Endothelial cell of hepatic sinusoid (primary cell): ENCODE data around the gene NGFR.

Experiments
- in situ Hi-C: cut with HindIII; loops from 2 replicates; pipeline ENCODE4 v1.10.0; 2017; ENCODE audit warnings: low sequenced_read_pairs

Gene NGFR

GRCh38 chr17:49494986-49495841 is at the start of gene NGFR:
Gene NGFR, plus strand, starts transcription at chr17:49495293. Its CDS starts 125 bp downstream, at chr17:49495418.
- in situ Hi-C loops, result no loop called here

GRCh38 chr17:49445591-49445990 is 49.5 kb upstream of the NGFR start:
- in situ Hi-C loops, result no loop called here

- in situ Hi-C loops, result no loop called here
Observed at GRCh38 chr17:49447628-49448302, 47.3 kb upstream of the NGFR start.

- in situ Hi-C loops, result no loop called here
Observed at GRCh38 chr17:49450181-49450580, 44.9 kb upstream of the NGFR start.

GRCh38 chr17:49450735-49451134 is 44.4 kb upstream of the NGFR start:
- in situ Hi-C loops, result no loop called here

- in situ Hi-C loops, result no loop called here
Observed at GRCh38 chr17:49452201-49452600, 42.9 kb upstream of the NGFR start.

GRCh38 chr17:49452661-49453060 is 42.4 kb upstream of the NGFR start:
- in situ Hi-C loops, result no loop called here

- in situ Hi-C loops, result no loop called here
Observed at GRCh38 chr17:49454050-49454449, 41.0 kb upstream of the NGFR start.

GRCh38 chr17:49455272-49455861 is 39.7 kb upstream of the NGFR start:
- in situ Hi-C loops, result no loop called here

- in situ Hi-C loops, result no loop called here
Observed at GRCh38 chr17:49456183-49456965, 38.7 kb upstream of the NGFR start.

GRCh38 chr17:49457564-49458535 is 37.2 kb upstream of the NGFR start:
- in situ Hi-C loops, result no loop called here

- in situ Hi-C loops, result no loop called here
Observed at GRCh38 chr17:49459401-49459984, 35.6 kb upstream of the NGFR start.

- in situ Hi-C loops, result no loop called here
Observed at GRCh38 chr17:49460401-49460800, 34.7 kb upstream of the NGFR start.

GRCh38 chr17:49461580-49461979 is 33.5 kb upstream of the NGFR start:
- in situ Hi-C loops, result no loop called here

GRCh38 chr17:49464049-49464448 is 31.0 kb upstream of the NGFR start:
- in situ Hi-C loops, result no loop called here

- in situ Hi-C loops, result no loop called here
Observed at GRCh38 chr17:49465331-49465903, 29.7 kb upstream of the NGFR start.

- in situ Hi-C loops, result no loop called here
Observed at GRCh38 chr17:49466436-49466835, 28.7 kb upstream of the NGFR start.

- in situ Hi-C loops, result no loop called here
Observed at GRCh38 chr17:49467175-49467574, 27.9 kb upstream of the NGFR start.

- in situ Hi-C loops, result no loop called here
Observed at GRCh38 chr17:49468811-49469385, 26.2 kb upstream of the NGFR start.
